Kidney (tissue), 14 donors: ENCODE data around the gene UTS2. TPM values are rescaled to one million over a fixed set of nuclear protein-coding genes. Genes with fewer than 3 reads are reported as not detected.

Source experiments
- DNase-seq, 5 donors: peaks; one replicate each; pipeline ENCODE4 v3.0.0-alpha.2; 2013 to 2020
- FAIRE-seq: peaks from 2 replicates; lab custom pipeline; 2012; peaks lifted over from hg19 to GRCh38; lab: Jason Lieb, UNC
- H3K27ac ChIP-seq, 2 donors: one replicate each; pipeline ENCODE4 v1.7.0; 2013; ENCODE audit warnings: low read depth in 2 of 2, low read length in 2 of 2, inconsistent platforms in 1 of 2
- H3K27me3 ChIP-seq: one replicate; pipeline ENCODE4 v1.7.1; 2013; ENCODE audit warnings: low read length, inconsistent platforms; ENCODE audit not compliant: control insufficient read depth, insufficient read depth
- H3K36me3 ChIP-seq, 3 donors: one replicate each; pipeline versions ENCODE4 v1.7.0 to v1.7.1; 2013; ENCODE audit warnings: low read length in 3 of 3, control low read depth in 1 of 3, inconsistent platforms in 1 of 3; ENCODE audit not compliant: insufficient read depth in 3 of 3, control insufficient read depth in 2 of 3
- H3K4me1 ChIP-seq, 3 donors: one replicate each; pipeline versions ENCODE4 v1.7.0 to v1.7.1; 2013; ENCODE audit warnings: low read length in 3 of 3, inconsistent platforms in 1 of 3, low read depth in 1 of 3; ENCODE audit not compliant: control insufficient read depth in 2 of 3, insufficient read depth in 2 of 3
- H3K4me3 ChIP-seq, 3 donors: one replicate each; pipeline versions ENCODE4 v1.7.0 to v1.8.1; 2013; ENCODE audit warnings: low read length in 3 of 3, control low read depth in 1 of 3, inconsistent platforms in 1 of 3
- H3K9ac ChIP-seq, 3 donors: one replicate each; pipeline versions ENCODE4 v1.7.0 to v1.7.1; 2013; ENCODE audit warnings: low read length in 3 of 3, control low read depth in 1 of 3, inconsistent platforms in 1 of 3
- H3K9me3 ChIP-seq, 3 donors: one replicate each; pipeline versions ENCODE4 v1.7.0 to v1.7.1; 2013; ENCODE audit warnings: low read length in 3 of 3, control low read depth in 1 of 3, inconsistent platforms in 1 of 3; ENCODE audit not compliant: control insufficient read depth in 2 of 3, insufficient read depth in 1 of 3
- intact Hi-C: fragments of 100-400 bp; cut with DNase I; formaldehyde crosslinking; loops from one replicate; pipeline ENCODE4 v1.11.1; 2022
- polyA plus RNA-seq: library from polyadenylated mRNA; stranded (reverse); fragments of 350-450 nt; fragmentation: Illumina TruSeq; extraction: RNeasy Lipid Tissue Mini Kit (QIAGEN cat#74804); gene quantifications from one replicate; pipeline ENCODE4 v1.2.3, GENCODE V29; 2014; ENCODE audit warnings: low read depth, low replicate concordance; ENCODE audit not compliant: insufficient read depth
- total RNA-seq: library from RNA; stranded (reverse); fragmentation: NEBNext Ultra II Directional; extraction: Animal tissue kit (Norgen Biotek cat#: 25700); gene quantifications from one replicate; pipeline ENCODE4 v1.2.1, GENCODE V29; 2021
- TF ChIP-seq, protein P1 (sequence below): IDR thresholded peaks from 3 replicates; pipeline ENCODE4 v1.5.1; 2012; ENCODE audit warnings: mild to moderate bottlenecking, moderate library complexity, borderline replicate concordance; ENCODE audit not compliant: insufficient read depth; ENCODE audit errors: extremely low read depth
- donor health status: control.
- donor health status: control.
- donor health status: control.
- donor health status: control.
- donor health status: control.
- donor health status: DM: yes; HTN: yes; CAD: no.
- donor health status: Normal renal cell carcinoma (clear cell type).

The UTS2 gene
- total and polyA plus RNA-seq, 2 donors from 2014 or later = 0.72 TPM; not detected in 1

DNA sequence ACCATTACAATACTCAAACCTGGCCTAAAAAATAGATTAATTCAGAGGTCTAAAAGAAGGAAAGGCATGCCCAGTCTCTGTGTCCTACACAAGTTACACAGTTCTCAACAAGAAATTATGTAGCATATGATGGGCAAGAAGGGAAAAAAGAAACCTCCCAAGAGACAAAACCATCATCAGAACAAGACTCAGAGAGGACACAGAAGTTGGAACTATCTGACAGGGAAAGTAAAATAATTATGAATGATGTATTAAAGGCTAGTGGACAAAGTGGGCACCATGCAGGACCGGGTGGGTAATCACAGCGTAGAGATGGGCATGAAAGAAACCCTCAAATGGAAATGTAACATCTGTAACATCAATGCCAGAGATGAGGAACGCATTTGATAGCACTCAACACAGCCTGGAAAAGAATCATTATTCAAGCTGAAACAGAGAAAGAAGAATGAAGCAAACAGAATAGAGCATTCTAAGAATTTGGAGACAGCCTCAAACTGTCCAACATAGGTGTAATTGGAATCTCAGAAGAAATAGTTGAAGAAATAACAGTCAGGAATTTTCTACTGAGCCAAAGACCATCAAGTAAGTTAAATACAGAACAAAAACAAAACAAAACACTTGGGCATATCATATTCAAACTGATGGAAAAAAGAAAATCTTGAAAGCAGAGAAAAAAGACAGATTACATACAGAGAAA is 39.0 kb downstream of the UTS2 start:
- intact Hi-C loops = no loop called here
- Histone ChIP-seq H3K9ac (no peak overlapping the region), H3K27me3 (no peaks in the 10 kb centered on the region), H3K27ac (no peak overlapping the region), H3K9me3 (peaks cover 0 to 9% (median 0%) of the 10 kb centered on the region in 3 donors), H3K36me3 (peaks cover 0 to 55% (median 45%) of the 10 kb centered on the region in 3 donors), H3K4me1 (no peaks in the 10 kb centered on the region), H3K4me3 (no peak overlapping the region)
- TF ChIP-seq, protein P1, sequence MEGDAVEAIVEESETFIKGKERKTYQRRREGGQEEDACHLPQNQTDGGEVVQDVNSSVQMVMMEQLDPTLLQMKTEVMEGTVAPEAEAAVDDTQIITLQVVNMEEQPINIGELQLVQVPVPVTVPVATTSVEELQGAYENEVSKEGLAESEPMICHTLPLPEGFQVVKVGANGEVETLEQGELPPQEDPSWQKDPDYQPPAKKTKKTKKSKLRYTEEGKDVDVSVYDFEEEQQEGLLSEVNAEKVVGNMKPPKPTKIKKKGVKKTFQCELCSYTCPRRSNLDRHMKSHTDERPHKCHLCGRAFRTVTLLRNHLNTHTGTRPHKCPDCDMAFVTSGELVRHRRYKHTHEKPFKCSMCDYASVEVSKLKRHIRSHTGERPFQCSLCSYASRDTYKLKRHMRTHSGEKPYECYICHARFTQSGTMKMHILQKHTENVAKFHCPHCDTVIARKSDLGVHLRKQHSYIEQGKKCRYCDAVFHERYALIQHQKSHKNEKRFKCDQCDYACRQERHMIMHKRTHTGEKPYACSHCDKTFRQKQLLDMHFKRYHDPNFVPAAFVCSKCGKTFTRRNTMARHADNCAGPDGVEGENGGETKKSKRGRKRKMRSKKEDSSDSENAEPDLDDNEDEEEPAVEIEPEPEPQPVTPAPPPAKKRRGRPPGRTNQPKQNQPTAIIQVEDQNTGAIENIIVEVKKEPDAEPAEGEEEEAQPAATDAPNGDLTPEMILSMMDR = no peak
- DNase-seq = no peak
- no peak for FAIRE-seq

DNA sequence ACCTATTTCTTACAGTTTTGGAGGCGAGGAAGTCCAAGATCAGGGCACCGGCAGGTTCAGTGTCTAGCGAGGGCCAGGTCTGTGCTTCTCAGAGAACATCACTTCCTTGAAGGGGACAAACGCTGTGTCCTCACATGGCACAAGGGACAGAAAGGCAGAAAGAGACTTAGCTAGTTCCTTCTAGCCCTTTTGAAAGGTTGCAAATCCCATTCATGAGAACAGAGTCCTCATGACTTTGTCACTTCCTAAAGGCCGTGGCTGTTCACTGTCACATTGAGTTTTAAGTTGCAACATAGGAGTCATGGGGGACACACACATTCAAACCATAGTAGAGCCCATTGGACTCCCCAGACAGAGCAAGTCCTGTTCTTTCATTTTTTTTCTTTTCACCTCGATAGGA is 41.4 kb downstream of the UTS2 start:
- peaks cover 0 to 58% (median 44%) of the 10 kb centered on the region in 3 donors for H3K36me3 ChIP-seq

DNA sequence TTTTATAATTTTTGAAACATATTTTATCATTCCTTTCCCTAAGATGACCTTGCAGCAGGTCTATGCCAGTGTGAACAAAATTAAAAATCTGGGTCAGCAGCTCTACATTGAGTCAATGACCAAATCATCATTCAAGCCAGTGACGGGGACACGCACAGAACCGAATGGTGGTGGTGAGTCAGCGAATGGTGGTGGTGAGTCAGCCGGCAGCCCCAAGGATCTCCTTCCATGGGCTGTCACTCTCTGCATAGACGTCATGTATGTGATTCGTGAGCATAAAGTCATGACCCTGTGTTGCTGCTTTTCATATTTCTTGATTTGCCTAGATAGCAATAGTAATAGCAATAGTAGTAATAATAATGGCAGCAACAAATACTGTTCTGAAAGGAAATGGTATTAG is 42.5 kb downstream of the UTS2 start:
- FAIRE-seq = no peak
- no peaks in the 10 kb centered on the region for H3K4me1 ChIP-seq
- no peaks in the 10 kb centered on the region for H3K27me3 ChIP-seq
- intact Hi-C loops = no loop called here
- peaks cover 0 to 9% (median 0%) of the 10 kb centered on the region in 3 donors for H3K9me3 ChIP-seq
- TF ChIP-seq, protein P1 = no peak
- no peak for DNase-seq
- H3K9ac ChIP-seq = no peak overlapping the region
- no peak overlapping the region for H3K27ac ChIP-seq
- H3K4me3 ChIP-seq = no peak overlapping the region
- peaks cover 0 to 66% (median 48%) of the 10 kb centered on the region in 3 donors for H3K36me3 ChIP-seq

More for the DNA sequence above, 41.4 kb downstream of the UTS2 start:
- H3K9ac ChIP-seq = no peak overlapping the region
- H3K4me1 ChIP-seq = no peaks in the 10 kb centered on the region
- no peak overlapping the region for H3K4me3 ChIP-seq
- FAIRE-seq (no peak), DNase-seq (no peak)
- intact Hi-C loops = no loop called here
- no peaks in the 10 kb centered on the region for H3K27me3 ChIP-seq
- H3K9me3 ChIP-seq = peaks cover 0 to 9% (median 0%) of the 10 kb centered on the region in 3 donors
- H3K27ac ChIP-seq = no peak overlapping the region
- TF ChIP-seq, protein P1 = no peak
